HCT116 (cell line): ENCODE data around the gene ADGRV1. TPM values are rescaled to one million over a fixed set of nuclear protein-coding genes. Genes with fewer than 3 reads are reported as not detected.

ENCODE experiments used
- ATAC-seq: fragments of 200-7000 bp; cut with Tn5 transposase; 2 replicates; pipeline ENCODE4 v1.9.1; 2020; ENCODE audit warnings: mild to moderate bottlenecking, moderate library complexity
- BruUV-seq: library from RNA; stranded (reverse); fragments of 400-500 nt; replicated peaks from 2 replicates; lab custom pipeline; 2021; lab: Mats Ljungman, UMichigan
- CTCF ChIA-PET: fragments of 300-600 bp; sonication (Branson Sonifier 250); formaldehyde crosslinking; loops from one replicate; lab custom pipeline; 2021; ENCODE audit warnings: antibody characterized with exemption; lab: Charles Lee
- POLR2A ChIA-PET: fragments of 300-600, 350-600 bp; sonication (Branson Sonifier 250); formaldehyde crosslinking; loops from one replicate; lab custom pipeline; 2021; ENCODE audit warnings: antibody characterized with exemption; lab: Charles Lee
- RAD21 ChIA-PET, 2 experiments: fragments of 300-600 bp; sonication (Branson Sonifier 250); formaldehyde crosslinking; loops; one replicate each; lab custom pipeline; 2023; ENCODE audit warnings: low total read pairs in 2 of 2; ENCODE audit not compliant: uncharacterized antibody in 2 of 2, unreplicated experiment in 2 of 2, low non-redundant PET in 1 of 2; lab: Charles Lee
- DNase-seq: peaks from one replicate; pipeline ENCODE4 v3.0.0-alpha.2; 2010; ENCODE audit warnings: low read depth, low spot score
- H2AFZ ChIP-seq: fragments of 200-600 bp; shearing (Covaris generic), sonication (generic); 2 replicates; pipeline ENCODE4 v1.6.1; 2017; ENCODE audit warnings: low read depth, mixed run types, mixed read lengths, antibody characterized with exemption, low read length; ENCODE audit not compliant: poor library complexity, severe bottlenecking
- H3K27ac ChIP-seq: 2 replicates; pipeline ENCODE4 v1.5.1; 2012; ENCODE audit warnings: low read depth, low read length
- H3K27me3 ChIP-seq: fragments of 200-600 bp; sonication (generic); 2 replicates; pipeline ENCODE4 v1.6.1; 2016; ENCODE audit warnings: mixed run types, low read length, mixed read lengths; ENCODE audit not compliant: insufficient read depth
- H3K36me3 ChIP-seq, 2 experiments: fragments of 200-500 bp in 1 of 2; fragments of 200-600 bp in 1 of 2; sonication (Bioruptor generic) in 1 of 2; sonication (generic) in 1 of 2; 2 replicates each; pipeline versions ENCODE4 v1.5.1 to v1.6.1; 2014 to 2016; ENCODE audit warnings: low read length in 2 of 2, inconsistent platforms in 1 of 2, mixed read lengths in 1 of 2, mixed run types in 1 of 2; ENCODE audit not compliant: insufficient read depth in 2 of 2, control insufficient read depth in 1 of 2
- H3K4me1 ChIP-seq, 2 experiments: fragments of 200-600 bp in 1 of 2; sonication (generic) in 1 of 2; 2 replicates each; pipeline versions ENCODE4 v1.5.1 to v1.6.1; 2012 to 2017; ENCODE audit warnings: low read length in 2 of 2, inconsistent platforms in 1 of 2, mild to moderate bottlenecking in 1 of 2, mixed read lengths in 1 of 2, mixed run types in 1 of 2, moderate library complexity in 1 of 2; ENCODE audit not compliant: insufficient read depth in 2 of 2, control insufficient read depth in 1 of 2
- H3K4me2 ChIP-seq: fragments of 200-600 bp; sonication (generic); 2 replicates; pipeline ENCODE4 v1.6.1; 2017; ENCODE audit warnings: mixed run types, low read length, mixed read lengths
- H3K4me3 ChIP-seq, 2 experiments: fragments of 200-600 bp in 1 of 2; sonication (generic) in 1 of 2; replicated peaks in 1 of 2; 2 replicates each; pipeline ENCODE4 v1.5.1; 2011 to 2016; ENCODE audit warnings: low read length in 2 of 2, control low read depth in 1 of 2, low read depth in 1 of 2, mild to moderate bottlenecking in 1 of 2, mixed read lengths in 1 of 2, mixed run types in 1 of 2
- H3K79me2 ChIP-seq: fragments of 200-600 bp; sonication (generic); 2 replicates; pipeline ENCODE4 v1.6.1; 2017; ENCODE audit warnings: mild to moderate bottlenecking, mixed run types, low read length, moderate library complexity, mixed read lengths; ENCODE audit not compliant: insufficient read depth
- H3K9ac ChIP-seq: fragments of 200-600 bp; sonication (generic); 2 replicates; pipeline ENCODE4 v1.6.1; 2016; ENCODE audit warnings: low read length, mixed read lengths
- H3K9me2 ChIP-seq: fragments of 200-600 bp; sonication (generic), shearing (Covaris generic); 2 replicates; pipeline ENCODE4 v1.6.1; 2017; ENCODE audit warnings: mixed run types, mild to moderate bottlenecking, moderate library complexity; ENCODE audit not compliant: insufficient read depth
- H3K9me3 ChIP-seq, 2 experiments: fragments of 200-500 bp in 1 of 2; fragments of 200-600 bp in 1 of 2; sonication (Bioruptor generic) in 1 of 2; sonication (generic) in 1 of 2; 2 replicates each; pipeline ENCODE4 v1.6.1; 2014 to 2017; ENCODE audit warnings: low read length in 2 of 2, mixed read lengths in 2 of 2, inconsistent platforms in 1 of 2, low read depth in 1 of 2, mild to moderate bottlenecking in 1 of 2, mixed run types in 1 of 2, moderate library complexity in 1 of 2; ENCODE audit not compliant: control insufficient read depth in 1 of 2, insufficient read depth in 1 of 2
- H4K20me1 ChIP-seq: fragments of 200-600 bp; sonication (generic), shearing (Covaris generic); 2 replicates; pipeline ENCODE4 v1.6.1; 2017; ENCODE audit warnings: mixed run types, mild to moderate bottlenecking, moderate library complexity; ENCODE audit not compliant: insufficient read depth
- CBX3 ChIP-seq: IDR thresholded peaks from 2 replicates; pipeline ENCODE4 v1.6.1; 2012; ENCODE audit warnings: low read depth
- EGR1 ChIP-seq: IDR thresholded peaks from 2 replicates; pipeline ENCODE4 v1.6.1; 2012; ENCODE audit warnings: low read depth
- FOSL1 ChIP-seq: IDR thresholded peaks from 2 replicates; pipeline ENCODE4 v1.6.1; 2012; ENCODE audit warnings: low read depth
- JUND ChIP-seq: IDR thresholded peaks from 2 replicates; pipeline ENCODE4 v1.6.1; 2012
- POLR2A ChIP-seq: IDR thresholded peaks from 2 replicates; pipeline ENCODE4 v1.7.0; 2011; ENCODE audit warnings: borderline replicate concordance; ENCODE audit not compliant: insufficient read depth, insufficient read length; ENCODE audit errors: extremely low read depth
- RAD21 ChIP-seq: IDR thresholded peaks from 2 replicates; pipeline ENCODE4 v1.6.1; 2012; ENCODE audit warnings: low read depth, mild to moderate bottlenecking
- SIN3A ChIP-seq: IDR thresholded peaks from 2 replicates; pipeline ENCODE4 v1.6.1; 2012; ENCODE audit warnings: low read depth
- SRF ChIP-seq: IDR thresholded peaks from 2 replicates; pipeline ENCODE4 v1.6.1; 2012; ENCODE audit warnings: low read depth
- TCF7L2 ChIP-seq: IDR thresholded peaks from 2 replicates; pipeline ENCODE4 v1.7.0; 2011; ENCODE audit warnings: borderline replicate concordance, inconsistent platforms; ENCODE audit not compliant: insufficient read depth, insufficient read length; ENCODE audit errors: extremely low read depth
- ZNF274 ChIP-seq: fragments of 200-500 bp; sonication (Bioruptor generic); IDR thresholded peaks from 2 replicates; pipeline ENCODE4 v1.6.1; 2014; ENCODE audit warnings: mild to moderate bottlenecking, low read depth, low read length, inconsistent platforms
- intact Hi-C: fragments of 100-400 bp; cut with micrococcal nuclease; formaldehyde crosslinking; loops from 2 replicates; pipeline ENCODE4 v1.10.0; 2022
- total RNA-seq: library from RNA; stranded (reverse); gene quantifications from one replicate; pipeline ENCODE4 v1.2.1, GENCODE V29; 2021; ENCODE audit not compliant: unreplicated experiment
- TF ChIP-seq, protein P1 (sequence below), 3 experiments: fragments of 200-600 bp in 1 of 3; sonication (generic) in 1 of 3; IDR thresholded peaks in 2 of 3; conservative IDR thresholded peaks in 1 of 3; 2 replicates each; pipeline ENCODE4 v1.5.1; 2012 to 2017; ENCODE audit warnings: low read depth in 2 of 3, low read length in 2 of 3, antibody characterized with exemption in 1 of 3, borderline replicate concordance in 1 of 3, control low read depth in 1 of 3, mild to moderate bottlenecking in 1 of 3, mixed read lengths in 1 of 3, mixed run types in 1 of 3, moderate library complexity in 1 of 3; ENCODE audit not compliant: insufficient read depth in 1 of 3
- TF ChIP-seq, protein P2 (sequence below): IDR thresholded peaks from 2 replicates; pipeline ENCODE4 v1.6.1; 2012
- TF ChIP-seq, protein P3 (sequence below): IDR thresholded peaks from 2 replicates; pipeline ENCODE4 v1.6.1; 2011; ENCODE audit warnings: mild to moderate bottlenecking, low read length, moderate library complexity; ENCODE audit not compliant: insufficient replicate concordance; ENCODE audit errors: extremely low read depth
- TF ChIP-seq, protein P4 (sequence below): IDR thresholded peaks from 2 replicates; pipeline ENCODE4 v1.6.1; 2012; ENCODE audit warnings: low read depth

Gene ADGRV1
- total RNA-seq, 1 experiment from 2014 or later, result 6.0 TPM

DNA sequence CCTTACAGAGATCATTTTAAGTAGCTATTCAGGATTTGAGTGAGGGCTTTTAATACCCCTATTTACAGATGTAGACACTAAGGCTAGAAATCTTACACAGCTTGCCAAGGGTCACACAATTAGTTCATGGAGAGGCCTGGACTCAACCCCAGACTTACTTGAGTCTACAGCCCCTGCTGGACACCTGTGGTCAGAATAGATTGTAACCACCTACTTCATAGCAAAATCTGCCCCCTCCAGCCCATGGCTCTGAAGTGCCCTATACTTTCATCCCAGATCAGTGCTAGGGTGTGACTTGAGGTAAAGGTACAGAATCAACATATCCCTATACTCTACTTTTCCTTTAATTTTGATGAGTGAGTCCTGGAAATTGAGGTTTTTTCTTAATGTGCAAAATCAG, 291.3 kb downstream of the ADGRV1 start:
- Histone ChIP-seq H2AFZ (no peak overlapping the region), H4K20me1 (no peaks in the 10 kb centered on the region), H3K36me3 (no peaks in the 10 kb centered on the region), H3K9me3 (no peaks in the 10 kb centered on the region), H3K27me3 (no peaks in the 10 kb centered on the region), H3K79me2 (no peaks in the 10 kb centered on the region), H3K9ac (no peak overlapping the region), H3K9me2 (no peaks in the 10 kb centered on the region), H3K4me1 (no peaks in the 10 kb centered on the region), H3K4me2 (no peak overlapping the region), H3K27ac (no peak overlapping the region), H3K4me3 (no peak overlapping the region)
- intact Hi-C loops, result no loop called here
- CTCF ChIA-PET, result no interaction called here
- POLR2A ChIA-PET, result no interaction called here
- RAD21 ChIA-PET, result no interaction called here
- no TSS peak for BruUV-seq
- DNase-seq, result no peak
- TF ChIP-seq TCF7L2, result no peak
- TF ChIP-seq, protein P1, sequence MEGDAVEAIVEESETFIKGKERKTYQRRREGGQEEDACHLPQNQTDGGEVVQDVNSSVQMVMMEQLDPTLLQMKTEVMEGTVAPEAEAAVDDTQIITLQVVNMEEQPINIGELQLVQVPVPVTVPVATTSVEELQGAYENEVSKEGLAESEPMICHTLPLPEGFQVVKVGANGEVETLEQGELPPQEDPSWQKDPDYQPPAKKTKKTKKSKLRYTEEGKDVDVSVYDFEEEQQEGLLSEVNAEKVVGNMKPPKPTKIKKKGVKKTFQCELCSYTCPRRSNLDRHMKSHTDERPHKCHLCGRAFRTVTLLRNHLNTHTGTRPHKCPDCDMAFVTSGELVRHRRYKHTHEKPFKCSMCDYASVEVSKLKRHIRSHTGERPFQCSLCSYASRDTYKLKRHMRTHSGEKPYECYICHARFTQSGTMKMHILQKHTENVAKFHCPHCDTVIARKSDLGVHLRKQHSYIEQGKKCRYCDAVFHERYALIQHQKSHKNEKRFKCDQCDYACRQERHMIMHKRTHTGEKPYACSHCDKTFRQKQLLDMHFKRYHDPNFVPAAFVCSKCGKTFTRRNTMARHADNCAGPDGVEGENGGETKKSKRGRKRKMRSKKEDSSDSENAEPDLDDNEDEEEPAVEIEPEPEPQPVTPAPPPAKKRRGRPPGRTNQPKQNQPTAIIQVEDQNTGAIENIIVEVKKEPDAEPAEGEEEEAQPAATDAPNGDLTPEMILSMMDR (IDR thresholded peaks at IDR 0.05 in 2 of 3, conservative IDR thresholded peaks at IDR 0.05 in 1 of 3; ENCODE audit: borderline replicate concordance in 1 of 3, insufficient read depth in 1 of 3, low read depth in 2 of 3, low read length in 2 of 3), result peak; percentile 13 to 21 (median 21); a peak in 1 of 6 replicates
- ATAC-seq, result peak; percentile 77

DNA sequence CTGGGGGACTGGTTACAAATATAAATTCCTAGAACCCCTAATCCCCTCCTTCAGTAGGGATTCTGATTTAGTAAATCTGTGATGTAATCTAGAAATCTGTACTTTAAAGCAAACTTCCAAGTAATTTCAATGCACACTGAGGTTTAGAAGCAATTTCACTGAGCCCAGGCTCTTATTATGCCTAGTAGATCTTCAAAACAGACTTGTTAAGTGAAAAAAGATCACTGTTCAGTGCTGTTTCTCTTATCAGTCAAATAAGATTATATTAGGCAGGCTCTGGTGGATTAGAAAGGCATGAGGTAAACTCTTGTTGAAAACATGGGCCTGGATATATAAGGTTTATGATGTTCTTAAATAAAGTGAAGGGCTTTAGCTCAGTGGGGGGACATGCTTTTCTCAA, 293.9 kb downstream of the ADGRV1 start:
- H4K20me1 ChIP-seq, result no peaks in the 10 kb centered on the region
- no peak for ATAC-seq
- no peak overlapping the region for H3K4me2 ChIP-seq
- H3K36me3 ChIP-seq, result no peaks in the 10 kb centered on the region
- no peak for DNase-seq
- intact Hi-C loops, result no loop called here
- H2AFZ ChIP-seq, result no peak overlapping the region
- no peaks in the 10 kb centered on the region for H3K79me2 ChIP-seq
- CTCF ChIA-PET, result no interaction called here
- H3K27me3 ChIP-seq, result no peaks in the 10 kb centered on the region
- no peaks in the 10 kb centered on the region for H3K9me2 ChIP-seq
- POLR2A ChIA-PET, result no interaction called here
- RAD21 ChIA-PET, result no interaction called here
- H3K9me3 ChIP-seq, result no peaks in the 10 kb centered on the region
- no peak overlapping the region for H3K4me3 ChIP-seq
- H3K4me1 ChIP-seq, result no peaks in the 10 kb centered on the region
- H3K9ac ChIP-seq, result no peak overlapping the region
- no peak overlapping the region for H3K27ac ChIP-seq
- BruUV-seq, result no TSS peak
- TF ChIP-seq FOSL1, result no peak
- no peak for TF ChIP-seq SRF
- TF ChIP-seq, protein P2, sequence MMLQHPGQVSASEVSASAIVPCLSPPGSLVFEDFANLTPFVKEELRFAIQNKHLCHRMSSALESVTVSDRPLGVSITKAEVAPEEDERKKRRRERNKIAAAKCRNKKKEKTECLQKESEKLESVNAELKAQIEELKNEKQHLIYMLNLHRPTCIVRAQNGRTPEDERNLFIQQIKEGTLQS, result no peak
- no peak for TF ChIP-seq ZNF274
- TF ChIP-seq, protein P3, sequence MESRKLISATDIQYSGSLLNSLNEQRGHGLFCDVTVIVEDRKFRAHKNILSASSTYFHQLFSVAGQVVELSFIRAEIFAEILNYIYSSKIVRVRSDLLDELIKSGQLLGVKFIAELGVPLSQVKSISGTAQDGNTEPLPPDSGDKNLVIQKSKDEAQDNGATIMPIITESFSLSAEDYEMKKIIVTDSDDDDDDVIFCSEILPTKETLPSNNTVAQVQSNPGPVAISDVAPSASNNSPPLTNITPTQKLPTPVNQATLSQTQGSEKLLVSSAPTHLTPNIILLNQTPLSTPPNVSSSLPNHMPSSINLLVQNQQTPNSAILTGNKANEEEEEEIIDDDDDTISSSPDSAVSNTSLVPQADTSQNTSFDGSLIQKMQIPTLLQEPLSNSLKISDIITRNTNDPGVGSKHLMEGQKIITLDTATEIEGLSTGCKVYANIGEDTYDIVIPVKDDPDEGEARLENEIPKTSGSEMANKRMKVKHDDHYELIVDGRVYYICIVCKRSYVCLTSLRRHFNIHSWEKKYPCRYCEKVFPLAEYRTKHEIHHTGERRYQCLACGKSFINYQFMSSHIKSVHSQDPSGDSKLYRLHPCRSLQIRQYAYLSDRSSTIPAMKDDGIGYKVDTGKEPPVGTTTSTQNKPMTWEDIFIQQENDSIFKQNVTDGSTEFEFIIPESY, result no peak
- TF ChIP-seq RAD21, result no peak
- TF ChIP-seq, protein P4, sequence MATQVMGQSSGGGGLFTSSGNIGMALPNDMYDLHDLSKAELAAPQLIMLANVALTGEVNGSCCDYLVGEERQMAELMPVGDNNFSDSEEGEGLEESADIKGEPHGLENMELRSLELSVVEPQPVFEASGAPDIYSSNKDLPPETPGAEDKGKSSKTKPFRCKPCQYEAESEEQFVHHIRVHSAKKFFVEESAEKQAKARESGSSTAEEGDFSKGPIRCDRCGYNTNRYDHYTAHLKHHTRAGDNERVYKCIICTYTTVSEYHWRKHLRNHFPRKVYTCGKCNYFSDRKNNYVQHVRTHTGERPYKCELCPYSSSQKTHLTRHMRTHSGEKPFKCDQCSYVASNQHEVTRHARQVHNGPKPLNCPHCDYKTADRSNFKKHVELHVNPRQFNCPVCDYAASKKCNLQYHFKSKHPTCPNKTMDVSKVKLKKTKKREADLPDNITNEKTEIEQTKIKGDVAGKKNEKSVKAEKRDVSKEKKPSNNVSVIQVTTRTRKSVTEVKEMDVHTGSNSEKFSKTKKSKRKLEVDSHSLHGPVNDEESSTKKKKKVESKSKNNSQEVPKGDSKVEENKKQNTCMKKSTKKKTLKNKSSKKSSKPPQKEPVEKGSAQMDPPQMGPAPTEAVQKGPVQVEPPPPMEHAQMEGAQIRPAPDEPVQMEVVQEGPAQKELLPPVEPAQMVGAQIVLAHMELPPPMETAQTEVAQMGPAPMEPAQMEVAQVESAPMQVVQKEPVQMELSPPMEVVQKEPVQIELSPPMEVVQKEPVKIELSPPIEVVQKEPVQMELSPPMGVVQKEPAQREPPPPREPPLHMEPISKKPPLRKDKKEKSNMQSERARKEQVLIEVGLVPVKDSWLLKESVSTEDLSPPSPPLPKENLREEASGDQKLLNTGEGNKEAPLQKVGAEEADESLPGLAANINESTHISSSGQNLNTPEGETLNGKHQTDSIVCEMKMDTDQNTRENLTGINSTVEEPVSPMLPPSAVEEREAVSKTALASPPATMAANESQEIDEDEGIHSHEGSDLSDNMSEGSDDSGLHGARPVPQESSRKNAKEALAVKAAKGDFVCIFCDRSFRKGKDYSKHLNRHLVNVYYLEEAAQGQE, result no peak
- no peak for TF ChIP-seq SIN3A
- no peak for TF ChIP-seq TCF7L2
- no peak for TF ChIP-seq POLR2A
- no peak for TF ChIP-seq JUND
- no peak for TF ChIP-seq EGR1
- no peak for TF ChIP-seq CBX3
